SK-N-SH (cell line): ENCODE measurements around the gene OPCML. TPM values are rescaled to one million over a fixed set of nuclear protein-coding genes. Genes with fewer than 3 reads are reported as not detected.

Experiments used
- CTCF ChIA-PET: fragments of 300-600, 350-600 bp; formaldehyde crosslinking; extraction: SDS; loops from one replicate; lab custom pipeline; 2021; lab: Yijun Ruan, JAX
- POLR2A ChIA-PET: fragments of 350-600 bp; sonication (Branson Sonifier 250); formaldehyde crosslinking; extraction: SDS; loops from one replicate; lab custom pipeline; 2020; ENCODE audit warnings: antibody characterized with exemption, inconsistent platforms; lab: Yijun Ruan, JAX
- DNase-seq: peaks from one replicate; pipeline ENCODE4 v3.0.0; 2012
- H2AFZ ChIP-seq: fragments of 200-600 bp; sonication (generic); 2 replicates; pipeline ENCODE4 v1.8.1; 2016; ENCODE audit warnings: antibody characterized with exemption, mild to moderate bottlenecking, low read depth
- H3F3A ChIP-seq: fragments of 200-600 bp; sonication (generic); replicated peaks from 2 replicates; pipeline ENCODE3; 2016; ENCODE audit warnings: antibody characterized with exemption, mild to moderate bottlenecking; ENCODE audit not compliant: insufficient read depth
- H3K27ac ChIP-seq, 2 experiments: fragments of 200-500 bp in 1 of 2; fragments of 200-600 bp in 1 of 2; sonication (Bioruptor generic) in 1 of 2; sonication (generic), shearing (Covaris generic) in 1 of 2; 2 replicates each; pipeline versions ENCODE4 v1.5.1 to v1.6.1; 2014 to 2016; ENCODE audit warnings: low read depth in 2 of 2, inconsistent platforms in 1 of 2, low read length in 1 of 2, mild to moderate bottlenecking in 1 of 2, mixed read lengths in 1 of 2
- H3K27me3 ChIP-seq: fragments of 200-600 bp; sonication (generic), shearing (Covaris generic); 2 replicates; pipeline ENCODE4 v1.6.1; 2016; ENCODE audit warnings: mixed run types; ENCODE audit not compliant: insufficient read depth
- H3K36me3 ChIP-seq, 2 experiments: fragments of 200-500 bp in 1 of 2; fragments of 200-600 bp in 1 of 2; sonication (Bioruptor generic) in 1 of 2; sonication (generic) in 1 of 2; replicated peaks in 1 of 2; 2 replicates each; pipeline versions ENCODE3 to v1.5.1; 2014 to 2016; ENCODE audit warnings: low read length in 1 of 2, mild to moderate bottlenecking in 1 of 2; ENCODE audit not compliant: insufficient read depth in 2 of 2, control insufficient read depth in 1 of 2
- H3K4me1 ChIP-seq, 2 experiments: fragments of 200-500 bp in 1 of 2; fragments of 200-600 bp in 1 of 2; sonication (Bioruptor generic) in 1 of 2; sonication (generic), shearing (Covaris generic) in 1 of 2; 2 replicates each; pipeline versions ENCODE4 v1.5.1 to v1.6.1; 2014 to 2016; ENCODE audit warnings: low read depth in 1 of 2, low read length in 1 of 2, mixed run types in 1 of 2; ENCODE audit not compliant: insufficient read depth in 2 of 2, control insufficient read depth in 1 of 2
- H3K4me2 ChIP-seq: fragments of 200-600 bp; sonication (generic), shearing (Covaris generic); 2 replicates; pipeline ENCODE4 v1.6.1; 2017; ENCODE audit warnings: mixed run types
- H3K4me3 ChIP-seq, 2 experiments: fragments of 200-500 bp in 1 of 2; fragments of 200-600 bp in 1 of 2; sonication (Bioruptor generic) in 1 of 2; sonication (generic), shearing (Covaris generic) in 1 of 2; 2 replicates each; pipeline versions ENCODE4 v1.5.1 to v1.8.1; 2014 to 2016; ENCODE audit warnings: low read depth in 2 of 2, inconsistent platforms in 1 of 2, low read length in 1 of 2, mild to moderate bottlenecking in 1 of 2, mixed read lengths in 1 of 2, moderate library complexity in 1 of 2
- H3K79me2 ChIP-seq: fragments of 200-600 bp; sonication (generic); 2 replicates; pipeline ENCODE4 v1.8.1; 2017; ENCODE audit warnings: mild to moderate bottlenecking; ENCODE audit not compliant: insufficient read depth
- H3K9ac ChIP-seq: fragments of 200-600 bp; sonication (generic); 2 replicates; pipeline ENCODE4 v1.6.1; 2017; ENCODE audit warnings: mixed run types
- H3K9me2 ChIP-seq: fragments of 200-600 bp; sonication (generic); 2 replicates; pipeline ENCODE4 v1.6.1; 2017; ENCODE audit warnings: mixed run types
- H3K9me3 ChIP-seq: fragments of 200-600 bp; sonication (generic); 2 replicates; pipeline ENCODE4 v1.6.1; 2017; ENCODE audit warnings: mixed run types, mild to moderate bottlenecking, moderate library complexity
- H4K20me1 ChIP-seq: fragments of 200-600 bp; sonication (generic); 2 replicates; pipeline ENCODE4 v1.6.1; 2017; ENCODE audit warnings: mild to moderate bottlenecking, mixed run types; ENCODE audit not compliant: insufficient read depth
- CHD2 ChIP-seq: fragments of 150-350 bp; IDR thresholded peaks from 2 replicates; pipeline ENCODE4 v1.6.1; 2018; ENCODE audit warnings: low read length; ENCODE audit not compliant: partially characterized antibody
- EZH2phosphoT487 ChIP-seq: fragments of 200-600 bp; sonication (generic); IDR thresholded peaks from 2 replicates; pipeline ENCODE4 v1.6.1; 2017; ENCODE audit warnings: low read depth, mixed run types, mild to moderate bottlenecking, antibody characterized with exemption, moderate library complexity, borderline replicate concordance
- FOSL2 ChIP-seq: IDR thresholded peaks from 2 replicates; pipeline ENCODE4 v1.4.0; 2012; ENCODE audit warnings: low read depth, mild to moderate bottlenecking, moderate library complexity, borderline replicate concordance
- GABPA ChIP-seq: IDR thresholded peaks from 2 replicates; pipeline ENCODE4 v1.4.0; 2012; ENCODE audit warnings: low read depth, mild to moderate bottlenecking
- GATA2 ChIP-seq: sonication (generic); formaldehyde crosslinking; IDR thresholded peaks from 2 replicates; pipeline ENCODE4 v1.5.0; 2020; ENCODE audit warnings: mild to moderate bottlenecking, missing genetic modification reagents
- IRF3 ChIP-seq: fragments of 150-350 bp; IDR thresholded peaks from 2 replicates; pipeline ENCODE4 v1.6.1; 2016; ENCODE audit warnings: mild to moderate bottlenecking, low read depth, low read length
- JUND ChIP-seq: IDR thresholded peaks from 2 replicates; pipeline ENCODE4 v1.4.0; 2012
- MEF2A ChIP-seq: IDR thresholded peaks from 2 replicates; pipeline ENCODE4 v1.4.0; 2012; ENCODE audit warnings: low read depth, borderline replicate concordance
- MXI1 ChIP-seq: IDR thresholded peaks from 2 replicates; pipeline ENCODE4 v1.6.1; 2012; ENCODE audit warnings: mild to moderate bottlenecking, low read depth, low read length, improper control_type of control experiment
- NFIC ChIP-seq: IDR thresholded peaks from 2 replicates; pipeline ENCODE4 v1.4.0; 2012; ENCODE audit warnings: borderline replicate concordance
- NRF1 ChIP-seq: IDR thresholded peaks from 2 replicates; pipeline ENCODE4 v1.6.1; 2012; ENCODE audit warnings: low read depth, mild to moderate bottlenecking, low read length
- POLR2AphosphoS5 ChIP-seq: IDR thresholded peaks from 2 replicates; pipeline ENCODE4 v1.6.1; 2012; ENCODE audit warnings: low read depth, low read length
- RCOR1 ChIP-seq: fragments of 150-350 bp; IDR thresholded peaks from 2 replicates; pipeline ENCODE4 v1.6.1; 2017; ENCODE audit warnings: antibody characterized with exemption, low read length
- RFX5 ChIP-seq: IDR thresholded peaks from 2 replicates; pipeline ENCODE4 v1.6.1; 2012; ENCODE audit warnings: mild to moderate bottlenecking, improper control_type of control experiment, low read length
- RXRA ChIP-seq: IDR thresholded peaks from 2 replicates; pipeline ENCODE4 v1.4.0; 2012; ENCODE audit warnings: low read depth, mild to moderate bottlenecking, borderline replicate concordance
- SMC3 ChIP-seq: IDR thresholded peaks from 2 replicates; pipeline ENCODE4 v1.6.1; 2012; ENCODE audit warnings: low read depth, low read length, improper control_type of control experiment
- ZBTB33 ChIP-seq: IDR thresholded peaks from 2 replicates; pipeline ENCODE4 v1.4.0; 2012; ENCODE audit warnings: low read depth, borderline replicate concordance
- WGBS: methylation state at CpG from one replicate; pipeline ENCODE4 v1.1.6; 2017; ENCODE audit warnings: low lambda C conversion rate; 5-methylcytosine and 5-hydroxymethylcytosine counted together
- polyA plus RNA-seq, 3 experiments: library from polyadenylated mRNA; depleted of rRNA; stranded (reverse); fragments of >200 nt; gene quantifications; 2 replicates each; pipeline ENCODE4 v1.2.3, GENCODE V29; 2012
- TF ChIP-seq, protein P1 (sequence below): IDR thresholded peaks from 2 replicates; pipeline ENCODE4 v1.4.0; 2012; ENCODE audit warnings: low read depth
- TF ChIP-seq, protein P2 (sequence below): IDR thresholded peaks from 2 replicates; pipeline ENCODE4 v1.4.0; 2012; ENCODE audit warnings: low read depth, borderline replicate concordance
- TF ChIP-seq, protein P3 (sequence below): fragments of 150-350 bp; IDR thresholded peaks from 2 replicates; pipeline ENCODE4 v1.6.1; 2017; ENCODE audit warnings: antibody characterized with exemption, low read length, low read depth, borderline replicate concordance

OPCML gene
- polyA plus RNA-seq, 1 of the 3 experiments (the other 2 are of a cell fraction): not detected

- Histone ChIP-seq H3K79me2 (no peaks in the 10 kb centered on the region), H3K9ac (no peak overlapping the region), H2AFZ (no peak overlapping the region), H3K4me2 (no peak overlapping the region)
- CTCF ChIA-PET: no interaction called here
- DNase-seq: no peak
- no peak for TF ChIP-seq RFX5
- TF ChIP-seq, protein P1, sequence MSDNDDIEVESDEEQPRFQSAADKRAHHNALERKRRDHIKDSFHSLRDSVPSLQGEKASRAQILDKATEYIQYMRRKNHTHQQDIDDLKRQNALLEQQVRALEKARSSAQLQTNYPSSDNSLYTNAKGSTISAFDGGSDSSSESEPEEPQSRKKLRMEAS: no peak
- TF ChIP-seq MXI1: no peak
- TF ChIP-seq SMC3: no peak
- TF ChIP-seq MEF2A: no peak
- TF ChIP-seq FOSL2: no peak
- no peak for TF ChIP-seq CHD2
- no peak for TF ChIP-seq RXRA
- TF ChIP-seq IRF3: no peak
- TF ChIP-seq, all 33 proteins: peak for 0
- Histone ChIP-seq H3F3A (no peaks in the 10 kb centered on the region), H3K36me3 (no peaks in the 10 kb centered on the region), H3K9me3 (no peaks in the 10 kb centered on the region), H3K27me3 (no peaks in the 10 kb centered on the region), H3K27ac (no peak overlapping the region), H3K4me3 (no peak overlapping the region), H4K20me1 (no peaks in the 10 kb centered on the region), H3K9me2 (no peaks in the 10 kb centered on the region), H3K4me1 (no peaks in the 10 kb centered on the region)
- POLR2A ChIA-PET: no interaction called here
- 42% methylated on average over 8 of the region's 8 CpGs for WGBS
Observed at GRCh38 chr11:133516845-133517244, 15.5 kb downstream of the OPCML start.

- Histone ChIP-seq H3K4me3 (no peak overlapping the region), H3K4me2 (no peak overlapping the region), H3K9ac (no peak overlapping the region), H3K36me3 (no peaks in the 10 kb centered on the region), H3K27ac (no peak overlapping the region), H3F3A (no peaks in the 10 kb centered on the region), H3K27me3 (no peaks in the 10 kb centered on the region), H3K9me3 (no peaks in the 10 kb centered on the region), H2AFZ (no peak overlapping the region), H3K9me2 (no peaks in the 10 kb centered on the region), H4K20me1 (no peaks in the 10 kb centered on the region), H3K4me1 (no peaks in the 10 kb centered on the region), H3K79me2 (no peaks in the 10 kb centered on the region)
- ChIA-PET POLR2A (no interaction called here), CTCF (interaction anchor here (0.9 kb wide), 1 partner anchor 12 kb away, joined by 3 read pairs; no protein-coding TSS in a partner anchor)
- WGBS: 4% methylated on average over 2 of the region's 2 CpGs
- no peak for DNase-seq
- TF ChIP-seq NRF1 (no peak), GATA2 (CRISPR knock-in tag) (no peak), MXI1 (no peak), RCOR1 (no peak), IRF3 (no peak), NFIC (no peak), CHD2 (no peak), EZH2phosphoT487 (no peak), POLR2AphosphoS5 (no peak), SMC3 (no peak), FOSL2 (no peak), ZBTB33 (no peak), JUND (no peak), GABPA (no peak)
- TF ChIP-seq, protein P2, sequence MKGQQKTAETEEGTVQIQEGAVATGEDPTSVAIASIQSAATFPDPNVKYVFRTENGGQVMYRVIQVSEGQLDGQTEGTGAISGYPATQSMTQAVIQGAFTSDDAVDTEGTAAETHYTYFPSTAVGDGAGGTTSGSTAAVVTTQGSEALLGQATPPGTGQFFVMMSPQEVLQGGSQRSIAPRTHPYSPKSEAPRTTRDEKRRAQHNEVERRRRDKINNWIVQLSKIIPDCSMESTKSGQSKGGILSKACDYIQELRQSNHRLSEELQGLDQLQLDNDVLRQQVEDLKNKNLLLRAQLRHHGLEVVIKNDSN: no peak
- TF ChIP-seq, protein P3, sequence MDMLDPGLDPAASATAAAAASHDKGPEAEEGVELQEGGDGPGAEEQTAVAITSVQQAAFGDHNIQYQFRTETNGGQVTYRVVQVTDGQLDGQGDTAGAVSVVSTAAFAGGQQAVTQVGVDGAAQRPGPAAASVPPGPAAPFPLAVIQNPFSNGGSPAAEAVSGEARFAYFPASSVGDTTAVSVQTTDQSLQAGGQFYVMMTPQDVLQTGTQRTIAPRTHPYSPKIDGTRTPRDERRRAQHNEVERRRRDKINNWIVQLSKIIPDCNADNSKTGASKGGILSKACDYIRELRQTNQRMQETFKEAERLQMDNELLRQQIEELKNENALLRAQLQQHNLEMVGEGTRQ: no peak
Observed at GRCh38 chr11:133515107-133515506, 17.2 kb downstream of the OPCML start.
